ENCODE results near the gene PRSS33. TPM values are rescaled to one million over a fixed set of nuclear protein-coding genes. Genes with fewer than 3 reads are reported as not detected.

PRSS33 gene
- total and polyA plus RNA-seq, 2 of the 8 experiments (the other 6 are each of a cell fraction or from before 2014, with no cell fraction given) = 0.09 TPM; not detected in 1

DNA sequence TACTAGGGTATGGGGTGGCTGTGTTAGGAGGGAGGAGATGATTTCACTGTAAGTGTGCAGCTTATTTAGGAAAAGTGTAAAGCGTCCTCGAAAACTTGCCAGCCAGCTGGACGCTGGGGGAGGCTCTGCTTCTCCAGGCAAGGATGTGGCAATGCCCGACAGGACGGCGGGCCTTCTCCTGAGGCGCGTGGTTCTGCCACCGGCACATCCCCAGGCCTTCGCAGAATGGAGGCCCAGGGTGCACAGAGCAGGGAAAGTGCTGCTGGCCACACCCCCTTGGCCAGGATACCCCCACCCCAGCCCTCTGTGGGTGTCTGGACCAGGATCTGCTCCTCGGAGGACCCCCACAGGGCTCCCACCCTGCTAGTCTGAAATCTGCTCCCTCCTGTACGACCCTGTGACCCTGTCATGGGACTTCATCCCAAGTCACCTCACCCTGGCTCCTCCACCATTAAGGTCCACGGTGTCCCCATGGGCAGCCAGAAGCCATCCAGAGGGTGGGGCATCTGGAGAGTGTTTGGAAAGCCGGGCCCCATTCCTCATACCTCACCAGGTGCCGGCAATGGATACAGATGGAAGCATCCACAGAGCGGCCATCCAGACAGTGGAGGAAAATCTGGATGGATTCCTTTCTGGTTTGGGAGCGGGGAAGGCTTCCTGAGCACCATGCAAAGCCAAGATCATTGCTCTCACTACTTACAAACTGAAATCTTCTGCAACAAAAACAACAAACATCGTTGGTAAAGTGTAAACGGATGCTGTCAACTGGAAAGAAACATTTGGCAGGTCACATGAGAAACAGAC lies 44.2 kb downstream of the PRSS33 start (continued):
- no peak for TF ChIP-seq POLR2AphosphoS5 (IDR thresholded peaks at IDR 0.05; ENCODE audit: low read depth, low read length)
- TF ChIP-seq CTCF (IDR thresholded peaks at IDR 0.05; ENCODE audit: control extremely low read depth in 1 of 3, insufficient read depth in 1 of 3, low read depth in 1 of 3, low read length in 3 of 3) = no peak
- TF ChIP-seq CBX5 (IDR thresholded peaks at IDR 0.05; ENCODE audit: low read depth, low read length) = no peak
- TF ChIP-seq E2F6 (IDR thresholded peaks at IDR 0.05) = no peak
- no peak for TF ChIP-seq SIN3A (conservative IDR thresholded peaks at IDR 0.05 in 1 of 2, IDR thresholded peaks at IDR 0.05 in 1 of 2; ENCODE audit: low read depth in 1 of 2, low read length in 2 of 2)
